HG03108 (cell line): ENCODE measurements around the gene LRP1-AS.

ENCODE experiments used
- ATAC-seq: cut with Tn5 transposase; IDR thresholded peaks from one replicate; pipeline ENCODE4 v1.9.1; 2021; ENCODE audit warnings: moderate library complexity; ENCODE audit not compliant: unreplicated experiment

The LRP1-AS gene

DNA sequence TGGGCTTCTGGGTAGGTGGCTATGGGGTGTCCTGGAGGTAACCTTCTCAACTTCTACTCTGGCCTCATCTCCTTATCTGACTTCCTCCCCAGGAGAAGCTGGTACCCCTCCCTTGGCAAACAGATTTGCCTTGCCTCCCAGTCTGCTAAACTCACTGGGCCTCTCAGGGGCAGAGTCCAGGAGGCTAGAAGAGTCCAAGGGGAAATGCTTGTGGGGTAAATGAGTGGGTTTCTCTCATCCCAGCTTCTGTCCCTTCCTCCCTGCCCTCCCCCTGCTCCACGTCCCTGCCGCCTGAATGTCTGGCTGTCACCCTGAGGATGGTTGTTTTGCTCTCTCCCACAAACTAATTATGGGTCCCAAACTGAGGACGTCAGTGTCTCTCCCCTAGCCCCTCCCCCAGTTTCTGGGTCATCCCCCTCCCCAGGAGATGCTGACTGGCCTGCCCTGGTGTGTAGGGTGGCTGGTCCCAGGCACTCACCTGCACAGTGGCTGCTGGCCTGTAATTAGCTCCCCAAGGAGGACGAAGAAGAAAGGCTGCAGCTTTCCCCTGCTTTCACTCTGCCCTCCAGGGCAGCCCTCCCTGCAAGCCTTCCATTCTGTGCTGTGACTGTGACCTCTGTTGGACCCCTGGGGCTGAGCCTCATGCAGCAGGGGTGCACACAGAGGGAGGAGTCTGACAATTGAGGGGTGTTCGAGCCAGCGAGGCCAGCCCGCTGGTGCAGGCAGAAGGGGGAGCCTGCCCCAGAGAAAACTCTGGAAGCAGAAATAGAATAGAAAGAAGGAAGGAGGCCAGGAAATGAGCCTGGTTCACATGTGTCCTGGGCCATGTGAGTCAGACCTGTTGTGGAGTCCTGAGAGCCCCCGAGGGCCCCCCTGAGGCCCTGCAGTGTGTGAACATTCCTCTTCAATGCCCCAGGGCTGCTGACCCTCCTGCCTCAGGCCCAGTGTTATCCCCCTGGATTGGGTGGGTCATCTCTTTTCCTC, at the start of gene LRP1-AS:
Gene LRP1-AS, minus strand, starts transcription at position 659 of the 984 bp plus-strand sequence.
- no peak for ATAC-seq

DNA sequence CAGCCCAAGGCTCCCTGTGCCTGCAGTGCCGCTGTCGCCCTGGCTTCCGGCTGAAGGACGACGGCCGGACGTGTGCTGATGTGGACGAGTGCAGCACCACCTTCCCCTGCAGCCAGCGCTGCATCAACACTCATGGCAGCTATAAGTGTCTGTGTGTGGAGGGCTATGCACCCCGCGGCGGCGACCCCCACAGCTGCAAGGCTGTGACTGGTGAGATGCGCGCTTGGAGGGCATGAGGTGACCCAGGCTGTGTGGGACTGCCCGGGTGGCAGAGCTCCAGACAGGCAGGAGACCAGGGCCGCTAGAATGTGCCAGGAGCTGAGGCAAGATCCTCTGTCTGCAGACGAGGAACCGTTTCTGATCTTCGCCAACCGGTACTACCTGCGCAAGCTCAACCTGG, 49.5 kb upstream of the LRP1-AS start:
- ATAC-seq = no peak

GRCh38 chr12:57196439-57196838, 49.0 kb upstream of the LRP1-AS start:
- no peak for ATAC-seq

- no peak for ATAC-seq
Measured at GRCh38 chr12:57195611-57196371, 48.4 kb upstream of the LRP1-AS start.

DNA sequence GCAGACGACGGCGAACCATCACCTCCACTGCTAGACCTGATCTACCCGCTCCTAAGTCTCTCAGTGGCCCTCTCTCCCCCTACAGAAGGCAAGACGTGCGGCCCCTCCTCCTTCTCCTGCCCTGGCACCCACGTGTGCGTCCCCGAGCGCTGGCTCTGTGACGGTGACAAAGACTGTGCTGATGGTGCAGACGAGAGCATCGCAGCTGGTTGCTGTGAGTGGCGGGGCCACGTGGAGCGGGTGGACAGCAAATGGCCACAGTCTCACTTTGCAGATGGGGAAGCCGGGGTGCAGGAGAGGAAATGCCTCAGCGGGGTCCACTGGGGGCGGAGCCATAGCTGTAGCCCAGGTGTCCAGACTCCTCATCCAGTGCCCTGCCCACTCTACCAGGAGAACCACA, 47.8 kb upstream of the LRP1-AS start:
- no peak for ATAC-seq

GRCh38 chr12:57194253-57194652, 46.8 kb upstream of the LRP1-AS start:
- ATAC-seq = no peak

GRCh38 chr12:57193706-57194245, 46.4 kb upstream of the LRP1-AS start:
- no peak for ATAC-seq

DNA sequence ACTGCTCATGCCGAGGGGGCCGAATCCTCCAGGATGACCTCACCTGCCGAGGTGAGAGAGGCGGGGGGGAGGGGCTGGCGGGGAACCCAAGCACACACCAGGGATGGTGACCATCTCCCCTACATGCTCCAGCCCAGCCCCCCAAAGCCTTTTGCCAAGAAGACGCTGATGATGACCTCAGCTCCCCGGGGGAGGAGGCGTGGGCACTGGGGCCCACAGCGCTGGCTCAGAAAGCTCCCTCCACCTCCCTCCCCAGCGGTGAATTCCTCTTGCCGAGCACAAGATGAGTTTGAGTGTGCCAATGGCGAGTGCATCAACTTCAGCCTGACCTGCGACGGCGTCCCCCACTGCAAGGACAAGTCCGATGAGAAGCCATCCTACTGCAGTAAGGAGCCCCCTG, 45.5 kb upstream of the LRP1-AS start:
- no peak for ATAC-seq

DNA sequence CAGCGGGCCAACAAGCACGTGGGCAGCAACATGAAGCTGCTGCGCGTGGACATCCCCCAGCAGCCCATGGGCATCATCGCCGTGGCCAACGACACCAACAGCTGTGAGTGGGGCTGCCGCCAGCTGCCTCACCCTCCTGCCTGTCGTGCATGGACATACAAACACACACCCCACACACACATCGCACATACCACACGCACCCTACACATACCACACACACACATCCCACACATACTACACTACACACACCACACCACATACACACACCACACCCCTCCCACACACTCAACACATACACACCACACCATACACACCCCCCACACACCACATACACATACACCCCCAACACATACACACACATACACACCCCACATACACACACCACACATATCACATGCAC, 44.0 kb upstream of the LRP1-AS start:
- ATAC-seq = no peak

DNA sequence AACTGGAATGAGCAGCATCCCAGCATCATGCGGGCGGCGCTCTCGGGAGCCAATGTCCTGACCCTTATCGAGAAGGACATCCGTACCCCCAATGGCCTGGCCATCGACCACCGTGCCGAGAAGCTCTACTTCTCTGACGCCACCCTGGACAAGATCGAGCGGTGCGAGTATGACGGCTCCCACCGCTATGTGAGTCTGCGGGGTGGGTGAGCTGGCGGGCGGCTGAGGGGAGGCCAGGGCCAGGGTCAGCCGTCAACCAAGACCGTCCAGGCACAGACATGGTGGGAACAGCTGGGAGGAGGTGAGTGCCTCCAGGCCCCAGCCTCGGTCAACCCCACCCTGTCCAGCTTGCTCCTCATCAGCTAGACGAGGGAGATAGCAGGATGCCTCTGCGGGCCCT, 43.4 kb upstream of the LRP1-AS start:
- no peak for ATAC-seq

- ATAC-seq = no peak
Measured at GRCh38 chr12:57190037-57190436, 42.6 kb upstream of the LRP1-AS start.

GRCh38 chr12:57188090-57188425, 40.6 kb upstream of the LRP1-AS start:
- no peak for ATAC-seq

GRCh38 chr12:57187222-57188089, 40.0 kb upstream of the LRP1-AS start:
- no peak for ATAC-seq

GRCh38 chr12:57185906-57186508, 38.6 kb upstream of the LRP1-AS start:
- ATAC-seq = no peak

- no peak for ATAC-seq
Measured at GRCh38 chr12:57185403-57185802, 38.0 kb upstream of the LRP1-AS start.

GRCh38 chr12:57183939-57184725, 36.7 kb upstream of the LRP1-AS start:
- ATAC-seq = no peak

- ATAC-seq = peak; percentile 67
Measured at GRCh38 chr12:57182918-57183575, 35.6 kb upstream of the LRP1-AS start.

GRCh38 chr12:57181561-57182155, 34.2 kb upstream of the LRP1-AS start:
- no peak for ATAC-seq

GRCh38 chr12:57181072-57181471, 33.7 kb upstream of the LRP1-AS start:
- no peak for ATAC-seq
